ENCODE measurements around the gene EPHA2.

Gene EPHA2

GRCh38 chr1:16149702-16150488 lies 6.0 kb downstream of the EPHA2 start:
- no peak for DNase-seq (ENCODE audit: low spot score)

GRCh38 chr1:16149146-16149545 lies 6.7 kb downstream of the EPHA2 start:
- no peak for DNase-seq (ENCODE audit: low spot score)

- no peak for DNase-seq (ENCODE audit: low spot score)
These were observed 7.4 kb downstream of the EPHA2 start for GRCh38 chr1:16148329-16149092.

- DNase-seq (ENCODE audit: low spot score), result no peak
These were observed 8.5 kb downstream of the EPHA2 start for GRCh38 chr1:16147156-16147926.

GRCh38 chr1:16146279-16147155 lies 9.4 kb downstream of the EPHA2 start:
- peak; percentile 97 for DNase-seq (ENCODE audit: low spot score)

GRCh38 chr1:16145662-16146278 lies 10.1 kb downstream of the EPHA2 start:
- DNase-seq (ENCODE audit: low spot score), result peak; percentile 98

GRCh38 chr1:16145030-16145661 lies 10.7 kb downstream of the EPHA2 start:
- DNase-seq (ENCODE audit: low spot score), result peak; percentile 82

GRCh38 chr1:16144325-16145029 lies 11.4 kb downstream of the EPHA2 start:
- DNase-seq (ENCODE audit: low spot score), result no peak

- peak; percentile 84 for DNase-seq (ENCODE audit: low spot score)
These were observed 12.1 kb downstream of the EPHA2 start for GRCh38 chr1:16143566-16144324.

GRCh38 chr1:16143005-16143565 lies 12.8 kb downstream of the EPHA2 start:
- DNase-seq (ENCODE audit: low spot score), result no peak

- DNase-seq (ENCODE audit: low spot score), result no peak
These were observed 13.4 kb downstream of the EPHA2 start for GRCh38 chr1:16142383-16142995.

GRCh38 chr1:16141573-16142336 lies 14.1 kb downstream of the EPHA2 start:
- no peak for DNase-seq (ENCODE audit: low spot score)

GRCh38 chr1:16140068-16140596 lies 15.7 kb downstream of the EPHA2 start:
- DNase-seq (ENCODE audit: low spot score), result no peak

- DNase-seq (ENCODE audit: low spot score), result peak; percentile 86
These were observed 16.4 kb downstream of the EPHA2 start for GRCh38 chr1:16139473-16139962.

GRCh38 chr1:16138772-16139221 lies 17.1 kb downstream of the EPHA2 start:
- peak; percentile 77 for DNase-seq (ENCODE audit: low spot score)

- DNase-seq (ENCODE audit: low spot score), result no peak
These were observed 17.9 kb downstream of the EPHA2 start for GRCh38 chr1:16137890-16138467.

GRCh38 chr1:16135501-16135900 lies 20.4 kb downstream of the EPHA2 start:
- no peak for DNase-seq (ENCODE audit: low spot score)
